HFF-Myc (cell line): ENCODE results near the gene FH.
A peak's percentile ranks its signal among the peaks of the same experiment; 100 is the strongest.

Source experiments
- DNase-seq: peaks from one replicate; pipeline ENCODE4 v3.0.0-alpha.2; 2011; ENCODE audit warnings: low read depth; ENCODE audit errors: extremely low read depth
- H3K4me3 ChIP-seq: replicated peaks from 2 replicates; pipeline ENCODE4 v1.5.1; 2011; ENCODE audit warnings: low read depth, mild to moderate bottlenecking, control low read depth, low read length
- CTCF ChIP-seq: IDR thresholded peaks from 2 replicates; pipeline ENCODE4 v1.5.1; 2012; ENCODE audit warnings: mild to moderate bottlenecking, low read depth, low read length, control low read depth; ENCODE audit errors: missing control alignments

FH gene

GRCh38 chr1:241525026-241525425 is 5.5 kb upstream of the FH start:
- DNase-seq = no peak
- no peak overlapping the region for H3K4me3 ChIP-seq
- no peak for TF ChIP-seq CTCF

- no peak for DNase-seq
- TF ChIP-seq CTCF = no peak
- H3K4me3 ChIP-seq = no peak overlapping the region
These were observed 2.2 kb upstream of the FH start for GRCh38 chr1:241521718-241522117.

- H3K4me3 ChIP-seq = peak overlapping the region; percentile 81
- no peak for DNase-seq
- TF ChIP-seq CTCF = no peak
These were observed 518 bp upstream of the FH start for GRCh38 chr1:241520080-241520465.

GRCh38 chr1:241518476-241519307 is 863 bp downstream of the FH start:
- H3K4me3 ChIP-seq = peak overlapping the region; percentile 81
- no peak for TF ChIP-seq CTCF
- DNase-seq = no peak

- no peak for TF ChIP-seq CTCF
- no peak overlapping the region for H3K4me3 ChIP-seq
- DNase-seq = no peak
These were observed 6.2 kb downstream of the FH start for GRCh38 chr1:241513378-241513777.

GRCh38 chr1:241507189-241507863 is 12.2 kb downstream of the FH start:
- DNase-seq = no peak

More at GRCh38 chr1:241507189-241507863, 12.2 kb downstream of the FH start:
- no peak overlapping the region for H3K4me3 ChIP-seq
- no peak for TF ChIP-seq CTCF
